NCI-H1436 (cell line): ENCODE results near the gene NR1H4.
"Not testable (repeated sequence)": the region's sequence is repeated elsewhere in the genome, so short reads cannot be mapped to it uniquely, and the experiment has no call there.

Experiments
- DNase-seq: peaks from one replicate; lab custom pipeline; 2025; lab: John Stamatoyannopoulos, UW

NR1H4 gene

GRCh38 chr12:100473716-100474150, at the start of gene NR1H4:
NR1H4 (plus strand) TSS chr12:100473866; CDS start chr12:100493324, 19,458 bp downstream.
- no peak for DNase-seq

GRCh38 chr12:100426145-100426544, 47.5 kb upstream of the NR1H4 start:
- no peak for DNase-seq

GRCh38 chr12:100427078-100427477, 46.6 kb upstream of the NR1H4 start:
- no peak for DNase-seq

- DNase-seq = not testable (repeated sequence)
Measured at GRCh38 chr12:100430251-100430650, 43.4 kb upstream of the NR1H4 start.

GRCh38 chr12:100433701-100434100, 40.0 kb upstream of the NR1H4 start:
- DNase-seq = no peak

GRCh38 chr12:100434177-100434576, 39.5 kb upstream of the NR1H4 start:
- DNase-seq = no peak

GRCh38 chr12:100435957-100436356, 37.7 kb upstream of the NR1H4 start:
- no peak for DNase-seq

GRCh38 chr12:100437038-100437841, 36.4 kb upstream of the NR1H4 start:
- no peak for DNase-seq

GRCh38 chr12:100439797-100440196, 33.9 kb upstream of the NR1H4 start:
- no peak for DNase-seq

- no peak for DNase-seq
Measured at GRCh38 chr12:100442403-100442802, 31.3 kb upstream of the NR1H4 start.

- DNase-seq = no peak
Measured at GRCh38 chr12:100443434-100443833, 30.2 kb upstream of the NR1H4 start.

GRCh38 chr12:100445081-100445481, 28.6 kb upstream of the NR1H4 start:
- DNase-seq = no peak

- DNase-seq = no peak
Measured at GRCh38 chr12:100447381-100447780, 26.3 kb upstream of the NR1H4 start.

GRCh38 chr12:100448656-100449055, 25.0 kb upstream of the NR1H4 start:
- DNase-seq = no peak

GRCh38 chr12:100450735-100451134, 22.9 kb upstream of the NR1H4 start:
- DNase-seq = no peak

- DNase-seq = no peak
Measured at GRCh38 chr12:100453951-100454350, 19.7 kb upstream of the NR1H4 start.

- DNase-seq = no peak
Measured at GRCh38 chr12:100455896-100456295, 17.8 kb upstream of the NR1H4 start.

GRCh38 chr12:100458191-100458590, 15.5 kb upstream of the NR1H4 start:
- DNase-seq = no peak

- DNase-seq = no peak
Measured at GRCh38 chr12:100460702-100461101, 13.0 kb upstream of the NR1H4 start.

GRCh38 chr12:100461330-100461973, 12.2 kb upstream of the NR1H4 start:
- no peak for DNase-seq

- DNase-seq = no peak
Measured at GRCh38 chr12:100463661-100464060, 10.0 kb upstream of the NR1H4 start.

GRCh38 chr12:100464529-100464928, 9.1 kb upstream of the NR1H4 start:
- DNase-seq = no peak

- no peak for DNase-seq
Measured at GRCh38 chr12:100468126-100468525, 5.5 kb upstream of the NR1H4 start.
